Activated naive CD8-positive, alpha-beta T cell treated with anti-CD3 and anti-CD28 coated beads for 36 hours (primary cell): ENCODE data around the gene LRRN3. TPM values are rescaled to one million over a fixed set of nuclear protein-coding genes. Genes with fewer than 3 reads are reported as not detected.
"Not testable (repeated sequence)": the region's sequence is repeated elsewhere in the genome, so short reads cannot be mapped to it uniquely, and the experiment has no call there.

Experiments
- DNase-seq: peaks from one replicate; pipeline ENCODE4 v3.0.0; 2021
- H3K27ac Mint-ChIP-seq: one replicate; pipeline ENCODE4 v1.8.0; 2022; ENCODE audit warnings: mild to moderate bottlenecking, moderate library complexity, mixed read lengths
- H3K27me3 Mint-ChIP-seq: one replicate; pipeline ENCODE4 v1.8.0; 2022; ENCODE audit warnings: mild to moderate bottlenecking, mixed read lengths
- H3K36me3 Mint-ChIP-seq: one replicate; pipeline ENCODE4 v1.8.0; 2021; ENCODE audit warnings: mild to moderate bottlenecking, mixed read lengths
- H3K4me1 Mint-ChIP-seq: one replicate; pipeline ENCODE4 v1.8.0; 2021; ENCODE audit warnings: mixed read lengths
- H3K4me3 Mint-ChIP-seq: one replicate; pipeline ENCODE4 v1.8.0; 2022; ENCODE audit warnings: mild to moderate bottlenecking, moderate library complexity, mixed read lengths
- H3K9me3 Mint-ChIP-seq: one replicate; pipeline ENCODE4 v1.8.0; 2022; ENCODE audit warnings: mixed read lengths
- total RNA-seq, 2 experiments: library from RNA; stranded (reverse); gene quantifications; one replicate each; pipeline ENCODE4 v1.2.3, GENCODE V29; 2021

LRRN3 gene
- total RNA-seq, 2 experiments from 2014 or later = 89.3 to 93.6 TPM

GRCh38 chr7:111068618-111069017 lies 22.3 kb upstream of the LRRN3 start:
- peaks cover 11% of the 10 kb centered on the region for H3K9me3 Mint-ChIP-seq
- no peak overlapping the region for H3K27ac Mint-ChIP-seq
- peaks cover 38% of the 10 kb centered on the region for H3K4me1 Mint-ChIP-seq
- DNase-seq = no peak
- H3K36me3 Mint-ChIP-seq = peaks cover 13% of the 10 kb centered on the region
- H3K27me3 Mint-ChIP-seq = no peaks in the 10 kb centered on the region
- no peak overlapping the region for H3K4me3 Mint-ChIP-seq

- Mint-ChIP-seq H3K4me3 (no peak overlapping the region), H3K4me1 (peaks cover 63% of the 10 kb centered on the region), H3K27me3 (no peaks in the 10 kb centered on the region), H3K36me3 (peaks cover 16% of the 10 kb centered on the region), H3K9me3 (peaks cover 6% of the 10 kb centered on the region), H3K27ac (no peak overlapping the region)
- DNase-seq = no peak
Measured at GRCh38 chr7:111071556-111071955, 19.4 kb upstream of the LRRN3 start.

GRCh38 chr7:111072658-111073057 lies 18.3 kb upstream of the LRRN3 start:
- H3K4me3 Mint-ChIP-seq, H3K9me3 Mint-ChIP-seq, H3K27me3 Mint-ChIP-seq, DNase-seq: not testable (repeated sequence)
- Mint-ChIP-seq H3K4me1 (peaks cover 71% of the 10 kb centered on the region), H3K36me3 (peaks cover 16% of the 10 kb centered on the region), H3K27ac (peak overlapping the region; percentile 87)

- Mint-ChIP-seq H3K36me3 (peaks cover 16% of the 10 kb centered on the region), H3K4me3 (peak overlapping the region; percentile 22), H3K27ac (peak overlapping the region; percentile 67), H3K4me1 (peaks cover 68% of the 10 kb centered on the region), H3K27me3 (no peaks in the 10 kb centered on the region), H3K9me3 (peaks cover 6% of the 10 kb centered on the region)
- DNase-seq = no peak
Measured at GRCh38 chr7:111074071-111074747, 16.7 kb upstream of the LRRN3 start.

GRCh38 chr7:111074748-111075146 lies 16.2 kb upstream of the LRRN3 start:
- peaks cover 6% of the 10 kb centered on the region for H3K9me3 Mint-ChIP-seq
- no peak overlapping the region for H3K4me3 Mint-ChIP-seq
- H3K27me3 Mint-ChIP-seq = no peaks in the 10 kb centered on the region
- peak overlapping the region; percentile 67 for H3K27ac Mint-ChIP-seq
- H3K36me3 Mint-ChIP-seq = peaks cover 16% of the 10 kb centered on the region
- H3K4me1 Mint-ChIP-seq = peaks cover 66% of the 10 kb centered on the region
- DNase-seq = no peak

GRCh38 chr7:111075498-111075897 lies 15.4 kb upstream of the LRRN3 start:
- peaks cover 6% of the 10 kb centered on the region for H3K9me3 Mint-ChIP-seq
- H3K27me3 Mint-ChIP-seq = no peaks in the 10 kb centered on the region
- no peak overlapping the region for H3K4me3 Mint-ChIP-seq
- peak overlapping the region; percentile 79 for H3K27ac Mint-ChIP-seq
- peaks cover 16% of the 10 kb centered on the region for H3K36me3 Mint-ChIP-seq
- no peak for DNase-seq
- peaks cover 65% of the 10 kb centered on the region for H3K4me1 Mint-ChIP-seq

- peak overlapping the region; percentile 79 for H3K27ac Mint-ChIP-seq
- no peak overlapping the region for H3K4me3 Mint-ChIP-seq
Measured at GRCh38 chr7:111076205-111076604, 14.7 kb upstream of the LRRN3 start.

GRCh38 chr7:111077001-111077400 lies 13.9 kb upstream of the LRRN3 start:
- Mint-ChIP-seq H3K27ac (peak overlapping the region; percentile 79), H3K4me3 (no peak overlapping the region), H3K36me3 (peaks cover 17% of the 10 kb centered on the region), H3K4me1 (peaks cover 69% of the 10 kb centered on the region), H3K27me3 (no peaks in the 10 kb centered on the region), H3K9me3 (peaks cover 6% of the 10 kb centered on the region)
- DNase-seq = no peak

More at GRCh38 chr7:111076205-111076604, 14.7 kb upstream of the LRRN3 start:
- DNase-seq = peak; percentile 29
- H3K4me1 Mint-ChIP-seq = peaks cover 67% of the 10 kb centered on the region
- no peaks in the 10 kb centered on the region for H3K27me3 Mint-ChIP-seq
- H3K9me3 Mint-ChIP-seq = peaks cover 6% of the 10 kb centered on the region
- peaks cover 16% of the 10 kb centered on the region for H3K36me3 Mint-ChIP-seq

- H3K27ac Mint-ChIP-seq = peak overlapping the region; percentile 97
- peaks cover 20% of the 10 kb centered on the region for H3K36me3 Mint-ChIP-seq
- no peak overlapping the region for H3K4me3 Mint-ChIP-seq
- peaks cover 72% of the 10 kb centered on the region for H3K4me1 Mint-ChIP-seq
- no peak for DNase-seq
- H3K9me3 Mint-ChIP-seq = peaks cover 9% of the 10 kb centered on the region
- H3K27me3 Mint-ChIP-seq = no peaks in the 10 kb centered on the region
Measured at GRCh38 chr7:111080495-111081105, 10.3 kb upstream of the LRRN3 start.

- peaks cover 8% of the 10 kb centered on the region for H3K9me3 Mint-ChIP-seq
- H3K4me3 Mint-ChIP-seq = peak overlapping the region; percentile 69
- H3K4me1 Mint-ChIP-seq = peaks cover 66% of the 10 kb centered on the region
- H3K27me3 Mint-ChIP-seq = no peaks in the 10 kb centered on the region
- no peak for DNase-seq
- peak overlapping the region; percentile 97 for H3K27ac Mint-ChIP-seq
- peaks cover 13% of the 10 kb centered on the region for H3K36me3 Mint-ChIP-seq
Measured at GRCh38 chr7:111081546-111082267, 9.2 kb upstream of the LRRN3 start.

- Mint-ChIP-seq H3K4me3 (peak overlapping the region; percentile 69), H3K27ac (peak overlapping the region; percentile 97), H3K36me3 (peaks cover 13% of the 10 kb centered on the region), H3K4me1 (peaks cover 64% of the 10 kb centered on the region), H3K27me3 (no peaks in the 10 kb centered on the region), H3K9me3 (peaks cover 8% of the 10 kb centered on the region)
- peak; percentile 31 for DNase-seq
Measured at GRCh38 chr7:111082351-111082750, 8.6 kb upstream of the LRRN3 start.

GRCh38 chr7:111083413-111083812 lies 7.5 kb upstream of the LRRN3 start:
- Mint-ChIP-seq H3K36me3 (peaks cover 13% of the 10 kb centered on the region), H3K9me3 (peaks cover 8% of the 10 kb centered on the region), H3K27me3 (no peaks in the 10 kb centered on the region), H3K4me1 (peaks cover 70% of the 10 kb centered on the region), H3K27ac (peak overlapping the region; percentile 97), H3K4me3 (peak overlapping the region; percentile 52)
- peak; percentile 58 for DNase-seq

GRCh38 chr7:111085356-111085755 lies 5.6 kb upstream of the LRRN3 start:
- DNase-seq = no peak
- peaks cover 76% of the 10 kb centered on the region for H3K4me1 Mint-ChIP-seq
- H3K4me3 Mint-ChIP-seq = peak overlapping the region; percentile 42

GRCh38 chr7:111086532-111086931 lies 4.4 kb upstream of the LRRN3 start:
- Mint-ChIP-seq H3K4me1 (peaks cover 71% of the 10 kb centered on the region), H3K27ac (peak overlapping the region; percentile 93), H3K9me3 (peaks cover 8% of the 10 kb centered on the region), H3K36me3 (peaks cover 19% of the 10 kb centered on the region), H3K27me3 (no peaks in the 10 kb centered on the region), H3K4me3 (peak overlapping the region; percentile 55)
- DNase-seq = peak; percentile 27

More at GRCh38 chr7:111085356-111085755, 5.6 kb upstream of the LRRN3 start:
- H3K36me3 Mint-ChIP-seq = peaks cover 13% of the 10 kb centered on the region
- H3K9me3 Mint-ChIP-seq = peaks cover 8% of the 10 kb centered on the region
- H3K27me3 Mint-ChIP-seq = no peaks in the 10 kb centered on the region
- peak overlapping the region; percentile 93 for H3K27ac Mint-ChIP-seq

- peak overlapping the region; percentile 81 for H3K27ac Mint-ChIP-seq
Measured at GRCh38 chr7:111088328-111088727, 2.6 kb upstream of the LRRN3 start.

More at GRCh38 chr7:111088328-111088727, 2.6 kb upstream of the LRRN3 start:
- H3K36me3 Mint-ChIP-seq = peaks cover 31% of the 10 kb centered on the region
- peaks cover 8% of the 10 kb centered on the region for H3K9me3 Mint-ChIP-seq
- DNase-seq = no peak
- peaks cover 53% of the 10 kb centered on the region for H3K4me1 Mint-ChIP-seq
- H3K27me3 Mint-ChIP-seq = no peaks in the 10 kb centered on the region
- H3K4me3 Mint-ChIP-seq = peak overlapping the region; percentile 23
